Astrocyte of the cerebellum (primary cell): ENCODE measurements around the gene RGS1.

Experiments used
- DNase-seq: peaks from one replicate; pipeline ENCODE4 v3.0.0-alpha.2; 2011; ENCODE audit warnings: low read depth
- H3K4me3 ChIP-seq: 2 replicates; pipeline ENCODE4 v1.5.1; 2011; ENCODE audit warnings: mild to moderate bottlenecking, low read depth, low read length, moderate library complexity
- in situ Hi-C: cut with HindIII; loops from 2 replicates; pipeline ENCODE4 v1.10.0; 2017; ENCODE audit warnings: low sequenced_read_pairs
- TF ChIP-seq, protein P1 (sequence below): IDR thresholded peaks from 2 replicates; pipeline ENCODE4 v1.5.1; 2012; ENCODE audit warnings: low read length, low read depth, moderate library complexity, mild to moderate bottlenecking; ENCODE audit errors: missing control alignments

The RGS1 gene

GRCh38 chr1:192576190-192577144 lies 894 bp downstream of the RGS1 start:
- TF ChIP-seq, protein P1, sequence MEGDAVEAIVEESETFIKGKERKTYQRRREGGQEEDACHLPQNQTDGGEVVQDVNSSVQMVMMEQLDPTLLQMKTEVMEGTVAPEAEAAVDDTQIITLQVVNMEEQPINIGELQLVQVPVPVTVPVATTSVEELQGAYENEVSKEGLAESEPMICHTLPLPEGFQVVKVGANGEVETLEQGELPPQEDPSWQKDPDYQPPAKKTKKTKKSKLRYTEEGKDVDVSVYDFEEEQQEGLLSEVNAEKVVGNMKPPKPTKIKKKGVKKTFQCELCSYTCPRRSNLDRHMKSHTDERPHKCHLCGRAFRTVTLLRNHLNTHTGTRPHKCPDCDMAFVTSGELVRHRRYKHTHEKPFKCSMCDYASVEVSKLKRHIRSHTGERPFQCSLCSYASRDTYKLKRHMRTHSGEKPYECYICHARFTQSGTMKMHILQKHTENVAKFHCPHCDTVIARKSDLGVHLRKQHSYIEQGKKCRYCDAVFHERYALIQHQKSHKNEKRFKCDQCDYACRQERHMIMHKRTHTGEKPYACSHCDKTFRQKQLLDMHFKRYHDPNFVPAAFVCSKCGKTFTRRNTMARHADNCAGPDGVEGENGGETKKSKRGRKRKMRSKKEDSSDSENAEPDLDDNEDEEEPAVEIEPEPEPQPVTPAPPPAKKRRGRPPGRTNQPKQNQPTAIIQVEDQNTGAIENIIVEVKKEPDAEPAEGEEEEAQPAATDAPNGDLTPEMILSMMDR = no peak
- DNase-seq = no peak
- in situ Hi-C loops = loop anchor here (25.0 kb wide), 2 partner anchors 89 to 436 kb away; no protein-coding TSS in a partner anchor
- H3K4me3 ChIP-seq = no peak overlapping the region

GRCh38 chr1:192577145-192578140 lies 1.9 kb downstream of the RGS1 start:
- in situ Hi-C loops = loop anchor here (25.0 kb wide), 2 partner anchors 90 to 435 kb away; no protein-coding TSS in a partner anchor
- TF ChIP-seq, protein P1 = no peak
- H3K4me3 ChIP-seq = no peak overlapping the region
- DNase-seq = no peak

- in situ Hi-C loops = loop anchor here (25.0 kb wide), 2 partner anchors 91 to 434 kb away; no protein-coding TSS in a partner anchor
- H3K4me3 ChIP-seq = no peak overlapping the region
- TF ChIP-seq, protein P1 = no peak
- no peak for DNase-seq
Measured at GRCh38 chr1:192578144-192578909, 2.8 kb downstream of the RGS1 start.

- in situ Hi-C loops = loop anchor here (25.0 kb wide), 2 partner anchors 92 to 433 kb away; no protein-coding TSS in a partner anchor
- TF ChIP-seq, protein P1 = no peak
- no peak for DNase-seq
- H3K4me3 ChIP-seq = no peak overlapping the region
Measured at GRCh38 chr1:192579010-192579738, 3.6 kb downstream of the RGS1 start.

DNA sequence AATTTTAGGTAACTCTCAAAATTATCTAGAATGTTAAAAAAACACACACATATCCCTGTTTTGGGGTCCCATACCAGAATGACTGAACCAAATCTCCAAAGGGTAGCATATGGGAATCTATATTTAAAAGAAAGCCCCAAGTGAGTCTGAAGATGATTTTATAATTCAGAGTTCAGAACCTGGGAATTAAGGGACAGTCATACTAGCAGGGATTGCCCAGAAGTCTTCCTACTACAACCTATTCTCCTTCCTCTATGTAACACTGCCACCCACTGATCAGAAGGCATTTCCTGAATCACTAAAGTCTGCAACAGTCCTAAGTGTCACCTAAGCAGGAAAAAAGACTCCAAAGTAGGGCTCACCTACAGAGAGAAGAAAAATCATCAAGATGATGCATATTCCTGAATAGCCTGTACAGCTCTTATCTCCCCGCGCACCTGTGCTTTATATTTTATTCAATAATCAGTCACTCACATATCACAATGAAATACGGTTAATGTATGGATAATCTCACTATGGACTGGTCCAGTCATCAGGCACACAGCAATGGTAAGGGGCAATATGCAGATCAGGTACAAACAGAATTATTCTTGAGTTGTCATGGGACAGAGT lies 4.9 kb downstream of the RGS1 start:
- H3K4me3 ChIP-seq = no peak overlapping the region
- in situ Hi-C loops = loop anchor here (25.0 kb wide), 2 partner anchors 93 to 432 kb away; no protein-coding TSS in a partner anchor
- TF ChIP-seq, protein P1 = peak; percentile 71
- peak; percentile 55 for DNase-seq
